Spinal cord (tissue), 10 donors: Measurements from ENCODE around the gene ARHGAP15. TPM values are rescaled to one million over a fixed set of nuclear protein-coding genes. Genes with fewer than 3 reads are reported as not detected.

ENCODE experiments used
- DNase-seq, 6 donors: peaks; one replicate each; pipeline versions ENCODE4 v3.0.0 to v3.0.0-alpha.2; 2013 to 2015; ENCODE audit warnings: low spot score in 6 of 6, low read depth in 4 of 6
- H3K27ac ChIP-seq: one replicate; pipeline ENCODE4 v1.5.1; 2013; ENCODE audit warnings: low read depth, low read length, control low read depth
- H3K27me3 ChIP-seq: one replicate; pipeline ENCODE4 v1.6.1; 2013; ENCODE audit warnings: low read length; ENCODE audit not compliant: control insufficient read depth, insufficient read depth
- H3K36me3 ChIP-seq: one replicate; pipeline ENCODE4 v1.6.1; 2013; ENCODE audit warnings: low read length; ENCODE audit not compliant: control insufficient read depth, insufficient read depth
- H3K4me1 ChIP-seq: one replicate; pipeline ENCODE4 v1.6.1; 2013; ENCODE audit warnings: low read length; ENCODE audit not compliant: control insufficient read depth, insufficient read depth
- H3K4me3 ChIP-seq: one replicate; pipeline ENCODE4 v1.5.1; 2013; ENCODE audit warnings: low read depth, low read length, control low read depth
- H3K9me3 ChIP-seq: one replicate; pipeline ENCODE4 v1.6.1; 2013; ENCODE audit warnings: low read length; ENCODE audit not compliant: control insufficient read depth, insufficient read depth
- WGBS: methylation state at CpG from one replicate; pipeline ENCODE4 v1.1.5; 2013; ENCODE audit warnings: missing lambda C conversion rate; ENCODE audit not compliant: insufficient coverage; 5-methylcytosine and 5-hydroxymethylcytosine counted together
- polyA plus RNA-seq, 2 donors: library from polyadenylated mRNA; unstranded; fragments of 120-200 nt; gene quantifications; one replicate each; pipeline ENCODE4 v1.2.1, GENCODE V29; 2013; ENCODE audit not compliant: insufficient read length in 2 of 2
- total RNA-seq, 2 donors: library from RNA; depleted of rRNA in 1 of 2; stranded (reverse); fragments of 120-200 nt in 1 of 2; fragments of >200 nt in 1 of 2; gene quantifications; one replicate each; pipeline versions ENCODE4 v1.2.3 to v1.2.4, GENCODE V29; 2013 to 2014
- donor health status: healthy.

Gene ARHGAP15
- total and polyA plus RNA-seq, 4 donors, result 6.3 to 53.1 (median 12.5) TPM

DNA sequence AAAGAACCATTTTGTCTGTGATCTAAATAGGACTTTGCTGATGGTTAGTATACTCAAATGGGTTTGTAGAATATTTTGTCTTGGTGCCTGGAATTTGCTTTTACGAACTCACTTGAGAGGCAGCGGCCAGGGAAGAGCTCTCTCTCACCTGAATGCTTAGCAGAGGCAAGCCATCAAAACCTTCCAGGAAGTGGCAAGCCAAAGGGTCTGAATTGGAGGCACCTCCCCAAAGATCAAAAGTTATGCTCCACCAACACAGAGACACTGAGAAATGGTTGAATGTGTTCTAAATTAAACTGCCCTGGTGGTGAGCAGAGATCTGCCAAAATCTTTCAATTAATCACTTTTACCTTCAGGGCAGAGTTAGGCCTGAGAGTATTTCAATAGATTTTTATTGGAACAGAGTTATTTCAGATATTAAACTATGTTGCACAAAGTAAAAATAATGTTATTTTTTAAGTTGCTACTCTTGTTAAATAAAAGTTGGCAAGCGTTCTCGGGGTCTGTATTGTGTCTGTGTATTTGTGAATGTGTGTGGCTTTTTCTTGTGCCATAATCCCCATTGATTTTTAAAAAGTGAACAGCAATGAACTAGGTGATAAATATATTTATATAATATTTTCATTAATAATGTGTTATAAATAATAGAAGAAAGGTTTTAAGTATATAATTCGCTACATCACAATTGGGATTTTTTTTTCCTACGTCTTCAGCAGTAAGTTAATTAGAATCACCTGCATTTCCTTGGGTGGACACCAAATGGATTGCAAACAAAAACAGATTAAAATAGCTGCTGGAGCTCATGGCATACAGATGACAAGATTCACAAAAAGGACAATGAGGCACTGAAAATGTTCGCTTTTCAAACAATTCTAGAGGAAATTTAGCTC, 416.1 kb downstream of the ARHGAP15 start:
- Histone ChIP-seq H3K27me3 (no peaks in the 10 kb centered on the region), H3K4me3 (peak overlapping the region; percentile 6), H3K9me3 (no peaks in the 10 kb centered on the region), H3K36me3 (no peaks in the 10 kb centered on the region), H3K4me1 (no peaks in the 10 kb centered on the region), H3K27ac (peak overlapping the region; percentile 78)
- 100% methylated on average over 2 of the region's 7 CpGs for WGBS
- no peak for DNase-seq

DNA sequence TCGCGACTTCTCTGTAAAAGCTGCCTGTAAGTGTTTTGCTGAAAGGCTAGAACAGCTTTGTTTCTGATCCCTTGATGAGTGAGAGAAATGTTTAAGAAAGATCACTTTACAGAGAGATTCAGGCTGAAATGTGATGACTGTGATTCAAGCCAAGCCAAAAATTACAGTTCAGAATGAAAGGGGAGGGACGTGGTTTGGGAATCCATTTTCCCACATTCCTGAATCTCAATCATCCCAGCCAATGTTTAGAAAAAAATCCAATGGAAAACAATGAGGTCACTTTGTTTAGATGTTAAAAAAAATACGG, 416.7 kb downstream of the ARHGAP15 start:
- H3K36me3 ChIP-seq, result no peaks in the 10 kb centered on the region
- H3K9me3 ChIP-seq, result peaks cover 2% of the 10 kb centered on the region
- no peaks in the 10 kb centered on the region for H3K27me3 ChIP-seq
- H3K4me1 ChIP-seq, result no peaks in the 10 kb centered on the region
- peak overlapping the region; percentile 78 for H3K27ac ChIP-seq
- no CpG with 5 or more reads among the region's 4 CpGs for WGBS
- H3K4me3 ChIP-seq, result peak overlapping the region; percentile 6
- peak in 1 of 6 donors; percentile 78 for DNase-seq

DNA sequence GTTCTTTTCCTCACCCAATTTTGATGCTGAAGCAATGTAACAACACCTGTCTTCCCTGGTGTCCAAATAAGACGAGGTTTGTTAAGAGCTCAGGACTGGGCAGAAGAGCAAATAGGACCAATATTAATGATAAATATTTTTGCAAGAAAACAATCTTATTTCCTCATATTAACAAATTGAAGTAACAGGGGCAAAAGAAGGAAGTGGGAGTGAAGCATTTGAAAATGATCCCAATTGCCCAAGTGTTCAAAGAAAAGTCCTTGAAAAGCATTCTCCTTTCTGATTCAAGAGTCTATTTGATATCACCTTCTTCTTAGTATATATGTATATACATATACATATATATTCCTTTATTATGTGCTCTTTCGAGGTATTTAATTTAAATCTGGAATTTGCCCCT, 418.8 kb downstream of the ARHGAP15 start:
- Histone ChIP-seq H3K27ac (no peak overlapping the region), H3K9me3 (peaks cover 2% of the 10 kb centered on the region), H3K36me3 (no peaks in the 10 kb centered on the region), H3K4me3 (no peak overlapping the region), H3K4me1 (no peaks in the 10 kb centered on the region), H3K27me3 (no peaks in the 10 kb centered on the region)
- DNase-seq, result no peak
- WGBS, result no CpG with 5 or more reads among the region's 2 CpGs

DNA sequence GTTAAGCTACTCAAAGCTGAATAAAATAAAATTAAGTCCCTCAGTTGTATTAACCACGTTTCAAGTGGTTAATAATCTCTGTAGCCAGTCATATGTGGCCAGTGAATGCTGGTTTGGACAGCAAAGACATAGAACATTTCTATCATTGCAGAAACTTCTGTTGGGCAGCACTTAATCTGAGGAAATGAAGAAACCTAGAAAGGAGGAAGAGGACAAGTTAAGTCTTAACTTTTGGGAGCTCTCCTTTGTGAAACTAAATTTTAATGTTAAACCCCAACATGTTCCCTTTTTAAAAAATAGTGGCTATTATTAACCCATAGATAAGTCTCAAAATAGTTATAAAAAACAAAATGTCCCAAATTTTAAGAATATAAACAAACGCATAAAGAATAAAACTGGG, 421.3 kb downstream of the ARHGAP15 start:
- WGBS, result no CpG with 5 or more reads among the region's 2 CpGs
- H3K4me3 ChIP-seq, result no peak overlapping the region
- H3K4me1 ChIP-seq, result no peaks in the 10 kb centered on the region
- H3K9me3 ChIP-seq, result peaks cover 2% of the 10 kb centered on the region
- H3K36me3 ChIP-seq, result no peaks in the 10 kb centered on the region
- H3K27ac ChIP-seq, result no peak overlapping the region
- no peak for DNase-seq
- no peaks in the 10 kb centered on the region for H3K27me3 ChIP-seq

DNA sequence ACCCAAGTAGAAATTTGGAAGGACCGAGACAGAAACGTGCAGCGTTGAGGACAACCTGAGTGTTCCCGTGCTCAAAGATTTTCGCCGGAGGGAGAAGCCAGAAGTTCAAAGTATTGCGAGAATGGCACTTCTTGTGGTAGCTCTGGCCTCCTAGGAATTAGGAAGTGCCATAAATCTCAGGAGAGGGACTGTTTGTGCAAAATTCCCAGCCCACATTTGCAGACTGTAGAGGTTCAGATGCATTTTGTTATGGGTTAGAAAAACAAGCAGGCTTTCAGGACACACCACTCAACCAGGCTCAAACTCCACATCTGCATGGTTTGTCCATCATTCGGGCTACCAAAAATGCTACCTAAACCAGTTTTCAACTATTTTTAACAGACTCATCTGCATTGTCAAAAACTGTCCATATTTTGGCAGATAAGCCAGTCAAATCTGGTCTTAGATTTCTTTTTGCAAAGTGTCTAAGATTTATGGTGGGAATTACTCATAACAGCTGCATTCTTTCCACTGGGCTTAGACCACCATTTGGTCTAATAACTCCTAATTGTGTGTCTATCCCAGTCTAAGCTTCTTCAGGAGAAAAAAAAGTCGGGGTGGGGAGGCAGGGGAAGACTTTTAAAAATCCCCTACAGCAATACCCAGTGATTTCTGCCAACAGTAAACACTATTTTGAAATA, 422.9 kb downstream of the ARHGAP15 start:
- Histone ChIP-seq H3K9me3 (peaks cover 2% of the 10 kb centered on the region), H3K36me3 (no peaks in the 10 kb centered on the region), H3K4me1 (no peaks in the 10 kb centered on the region), H3K27ac (no peak overlapping the region), H3K27me3 (no peaks in the 10 kb centered on the region), H3K4me3 (no peak overlapping the region)
- WGBS, result 92% methylated on average over 7 of the region's 9 CpGs
- no peak for DNase-seq

DNA sequence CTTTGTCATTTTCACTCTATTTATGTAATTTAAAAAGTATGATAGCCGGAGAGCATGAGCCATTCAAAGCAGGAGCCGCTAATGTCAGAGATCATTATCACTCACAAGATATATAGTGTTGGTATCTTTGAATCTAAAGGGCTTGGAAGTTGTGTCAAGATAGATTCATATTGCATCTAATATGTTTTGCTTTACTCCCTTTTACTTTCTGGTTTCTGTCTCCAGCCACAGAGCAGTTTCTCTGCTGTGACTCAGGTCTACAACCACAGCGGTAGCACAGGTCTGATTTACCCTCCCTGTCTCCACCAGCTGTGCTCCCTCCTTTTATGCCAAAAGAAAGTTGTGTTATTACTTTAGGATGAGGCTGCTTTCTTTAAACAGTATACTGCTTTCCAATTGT, 424.0 kb downstream of the ARHGAP15 start:
- H3K4me3 ChIP-seq, result no peak overlapping the region
- H3K36me3 ChIP-seq, result no peaks in the 10 kb centered on the region
- 80% methylated on average over 1 of the region's 3 CpGs for WGBS
- no peak for DNase-seq
- H3K4me1 ChIP-seq, result no peaks in the 10 kb centered on the region
- H3K9me3 ChIP-seq, result peaks cover 2% of the 10 kb centered on the region
- H3K27me3 ChIP-seq, result no peaks in the 10 kb centered on the region
- no peak overlapping the region for H3K27ac ChIP-seq

DNA sequence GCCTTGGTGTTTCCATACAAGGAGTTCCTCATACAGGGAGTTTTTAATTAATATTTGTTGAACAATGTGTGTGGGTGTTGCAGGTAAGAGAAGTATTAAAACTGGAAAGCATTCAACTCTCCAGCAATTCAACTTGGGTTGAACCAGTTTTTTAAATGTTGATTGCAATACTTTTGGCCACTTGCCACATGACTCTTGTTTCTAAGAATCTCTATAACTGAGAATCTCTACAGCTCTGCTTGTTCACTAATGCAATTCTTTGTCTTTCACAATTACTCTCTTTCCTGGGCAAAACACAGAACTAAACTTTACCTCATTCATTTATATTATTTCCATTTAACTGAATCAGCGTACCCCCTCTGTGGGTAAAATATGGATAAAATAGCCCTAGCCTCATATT, 429.4 kb downstream of the ARHGAP15 start:
- Histone ChIP-seq H3K9me3 (no peaks in the 10 kb centered on the region), H3K4me1 (no peaks in the 10 kb centered on the region), H3K27me3 (no peaks in the 10 kb centered on the region), H3K4me3 (no peak overlapping the region), H3K36me3 (no peaks in the 10 kb centered on the region), H3K27ac (no peak overlapping the region)
- DNase-seq, result no peak
- WGBS, result no CpG with 5 or more reads among the region's 1 CpG

DNA sequence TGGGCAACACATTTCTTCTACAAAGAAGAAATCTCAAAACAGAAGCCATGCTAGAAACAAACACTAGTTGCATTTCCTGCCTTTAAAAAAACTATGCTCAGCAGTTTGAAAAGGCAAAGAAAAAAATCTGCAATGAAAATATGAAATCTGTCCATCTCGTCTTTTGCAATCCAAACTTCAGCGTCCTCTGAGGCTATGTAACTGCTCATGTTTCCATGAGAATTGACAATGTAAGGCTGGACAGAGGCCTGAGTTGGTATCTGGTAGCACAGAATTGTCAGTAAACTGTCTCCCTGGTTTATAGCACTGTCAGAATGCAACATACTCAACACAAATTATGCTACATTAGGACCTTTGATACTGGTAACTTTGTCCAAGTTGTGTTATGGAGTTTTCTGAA, 429.9 kb downstream of the ARHGAP15 start:
- H3K9me3 ChIP-seq, result no peaks in the 10 kb centered on the region
- no peak overlapping the region for H3K4me3 ChIP-seq
- no peak overlapping the region for H3K27ac ChIP-seq
- 83% methylated on average over 1 of the region's 2 CpGs for WGBS
- DNase-seq, result peak in 1 of 6 donors; percentile 26
- H3K36me3 ChIP-seq, result no peaks in the 10 kb centered on the region
- H3K4me1 ChIP-seq, result no peaks in the 10 kb centered on the region
- H3K27me3 ChIP-seq, result no peaks in the 10 kb centered on the region

DNA sequence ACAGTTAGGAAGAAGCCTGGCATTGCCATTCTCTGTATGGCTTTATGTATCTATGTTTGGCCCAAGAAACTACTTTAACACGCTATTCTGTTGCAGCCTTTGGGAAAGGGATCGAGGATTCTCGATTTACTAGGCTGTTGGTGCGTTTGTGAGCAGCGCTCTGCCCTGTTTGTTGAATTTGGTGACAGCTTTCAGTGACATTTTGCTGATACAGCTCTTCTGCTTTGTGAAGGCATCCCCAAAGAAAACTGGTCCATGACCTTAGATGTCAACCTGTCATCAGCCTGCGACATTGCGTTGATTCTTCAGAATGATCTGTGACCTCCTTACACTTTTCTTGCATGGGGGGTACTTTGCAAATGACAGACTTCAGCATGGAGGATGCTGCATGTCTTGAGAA, 431.5 kb downstream of the ARHGAP15 start:
- WGBS, result 100% methylated on average over 7 of the region's 7 CpGs
- H3K36me3 ChIP-seq, result no peaks in the 10 kb centered on the region
- no peaks in the 10 kb centered on the region for H3K9me3 ChIP-seq
- DNase-seq, result no peak
- no peaks in the 10 kb centered on the region for H3K27me3 ChIP-seq
- H3K27ac ChIP-seq, result no peak overlapping the region
- H3K4me1 ChIP-seq, result no peaks in the 10 kb centered on the region
- no peak overlapping the region for H3K4me3 ChIP-seq

DNA sequence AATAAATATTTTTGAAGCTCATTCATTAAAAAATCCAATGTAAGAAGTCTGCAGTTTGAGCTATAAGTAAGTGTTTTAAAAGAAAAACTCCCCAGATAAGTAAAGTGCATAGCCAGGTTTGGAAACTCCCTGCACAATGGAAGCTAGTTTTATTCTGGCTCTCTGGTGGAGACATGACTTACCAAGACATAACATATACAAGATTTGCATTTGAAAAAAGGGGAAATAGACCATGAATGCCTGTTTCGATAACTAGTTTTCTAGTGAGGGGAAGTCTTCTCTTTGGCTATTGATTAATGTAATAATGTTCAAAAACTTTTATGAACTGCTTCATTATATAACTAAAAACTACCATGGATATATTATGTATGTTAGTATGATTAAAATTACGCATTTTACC, 435.2 kb downstream of the ARHGAP15 start:
- Histone ChIP-seq H3K27me3 (no peaks in the 10 kb centered on the region), H3K4me1 (no peaks in the 10 kb centered on the region), H3K36me3 (no peaks in the 10 kb centered on the region), H3K9me3 (no peaks in the 10 kb centered on the region), H3K27ac (no peak overlapping the region), H3K4me3 (no peak overlapping the region)
- DNase-seq, result no peak
- WGBS, result no CpG with 5 or more reads among the region's 2 CpGs
